SW480 (cell line): ENCODE data around the gene LRRN2.
"Not testable (repeated sequence)": the region's sequence is repeated elsewhere in the genome, so short reads cannot be mapped to it uniquely, and the experiment has no call there.

Experiments
- DNase-seq: peaks from one replicate; pipeline ENCODE4 v3.0.0-alpha.2; 2016; ENCODE audit warnings: low spot score

LRRN2 gene

DNA sequence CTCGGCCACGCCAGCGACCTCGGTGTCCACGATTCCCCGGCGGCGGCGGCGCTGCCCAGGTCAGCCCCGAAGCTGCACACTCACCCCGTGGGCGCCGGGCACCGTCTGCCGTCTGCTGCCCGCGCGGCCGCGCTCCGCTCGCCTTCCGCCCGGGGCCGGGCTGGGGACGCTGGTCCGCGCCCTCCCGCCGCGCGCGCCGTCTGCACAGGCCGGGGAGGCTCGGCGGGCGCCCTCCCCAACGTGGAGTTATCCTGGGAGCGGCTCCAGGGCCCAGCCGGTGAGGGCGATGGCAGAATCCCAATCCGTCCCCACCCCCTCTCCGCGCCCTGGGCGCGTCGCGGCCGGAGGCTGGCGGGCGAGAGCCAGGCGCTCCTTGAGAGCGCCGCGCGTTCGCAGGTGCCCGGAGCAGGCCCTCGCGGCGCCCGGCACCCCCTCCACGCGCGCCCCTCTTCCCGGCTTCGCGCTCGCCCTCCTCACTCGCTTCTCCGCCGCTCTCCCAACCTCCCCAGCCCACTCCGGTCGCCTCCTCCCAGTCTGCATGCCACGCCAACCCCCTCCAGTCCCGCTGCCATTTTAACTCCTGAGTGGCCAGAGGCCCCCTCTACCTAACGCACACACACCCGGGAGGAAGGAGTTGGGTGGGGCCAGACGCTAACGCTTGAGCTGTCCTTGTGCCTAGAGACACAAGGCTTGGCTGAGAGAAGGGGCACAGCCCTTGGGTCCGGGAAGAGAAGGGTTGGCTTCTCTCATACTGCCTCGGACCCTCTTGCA is at the start of gene LRRN2:
TSS of gene LRRN2 (minus strand) at position 503 of the 771 bp plus-strand sequence. CDS start 65,746 bp downstream, outside the sequence.
- peak; percentile 9 for DNase-seq

DNA sequence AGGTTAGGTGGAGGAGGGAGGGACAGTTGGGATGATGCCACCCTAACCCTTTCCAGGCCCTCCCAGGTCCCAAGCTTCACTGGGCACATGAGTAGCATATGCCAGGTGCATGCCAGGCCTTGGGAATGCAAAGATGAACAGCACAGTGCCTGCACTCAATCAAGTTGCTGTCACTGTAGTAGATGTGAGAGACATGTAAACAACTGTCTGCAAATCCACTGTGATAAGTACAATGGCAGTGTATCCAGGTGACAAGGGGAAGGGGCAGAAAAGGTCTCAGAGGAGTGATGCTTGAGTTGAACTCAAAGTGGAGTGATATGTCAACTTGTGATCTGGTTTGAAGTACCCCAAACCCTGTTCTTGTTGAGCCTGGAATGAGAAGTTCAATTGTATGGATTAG is 49.5 kb upstream of the LRRN2 start:
- no peak for DNase-seq

DNA sequence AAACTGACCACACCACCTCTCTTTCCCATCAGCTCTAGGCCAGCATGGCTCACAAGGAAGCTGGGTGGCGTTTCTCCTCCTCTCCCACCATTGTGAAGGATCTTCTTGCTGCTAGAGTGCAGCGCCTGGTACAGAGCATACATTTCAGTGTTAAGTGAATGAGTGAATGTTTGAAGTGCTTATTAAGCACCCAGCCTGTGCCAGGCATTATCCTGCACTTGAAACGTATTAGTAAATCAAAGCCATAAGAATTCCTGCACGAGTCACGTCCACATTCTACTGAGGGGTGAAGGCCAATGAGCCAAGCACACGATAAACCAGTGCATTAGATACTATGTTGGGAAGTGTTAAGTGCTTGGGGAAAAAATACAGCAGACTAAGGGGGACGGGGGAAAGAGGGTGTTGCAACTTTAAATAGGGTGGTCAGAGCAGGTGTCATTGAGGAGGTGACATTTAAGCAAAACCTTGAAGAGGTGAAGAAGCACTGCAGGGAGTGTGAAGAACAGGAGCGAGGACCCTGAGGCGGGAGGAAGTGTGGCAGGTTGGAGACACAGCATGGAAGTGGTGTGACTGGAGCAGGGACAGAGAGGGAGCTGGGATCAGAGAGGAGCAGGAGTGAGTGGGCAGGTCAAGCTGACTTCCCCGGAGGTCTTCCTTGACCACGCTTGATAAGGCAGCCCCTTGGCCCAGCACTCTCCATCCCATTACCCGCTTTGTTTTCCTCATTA is 48.5 kb upstream of the LRRN2 start:
- DNase-seq = no peak

DNA sequence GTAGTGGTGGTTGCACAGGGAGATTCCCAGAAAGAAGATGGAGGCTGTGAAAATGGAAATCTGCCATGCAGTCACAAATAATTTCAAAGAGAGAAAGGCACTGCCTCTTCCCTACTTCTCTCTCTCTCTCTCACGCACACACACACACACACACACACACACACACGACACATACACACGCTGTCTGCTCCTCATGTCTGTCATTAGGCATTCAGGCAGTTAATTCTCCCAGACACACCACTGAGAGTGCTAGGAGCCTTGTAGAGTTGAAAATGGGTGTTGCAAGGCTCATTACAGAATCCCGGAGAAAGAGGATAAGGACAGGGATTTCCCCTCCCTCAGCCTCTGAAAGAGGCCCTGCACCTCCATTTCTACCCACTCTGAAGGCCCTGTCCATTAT is 47.8 kb upstream of the LRRN2 start:
- DNase-seq = no peak

DNA sequence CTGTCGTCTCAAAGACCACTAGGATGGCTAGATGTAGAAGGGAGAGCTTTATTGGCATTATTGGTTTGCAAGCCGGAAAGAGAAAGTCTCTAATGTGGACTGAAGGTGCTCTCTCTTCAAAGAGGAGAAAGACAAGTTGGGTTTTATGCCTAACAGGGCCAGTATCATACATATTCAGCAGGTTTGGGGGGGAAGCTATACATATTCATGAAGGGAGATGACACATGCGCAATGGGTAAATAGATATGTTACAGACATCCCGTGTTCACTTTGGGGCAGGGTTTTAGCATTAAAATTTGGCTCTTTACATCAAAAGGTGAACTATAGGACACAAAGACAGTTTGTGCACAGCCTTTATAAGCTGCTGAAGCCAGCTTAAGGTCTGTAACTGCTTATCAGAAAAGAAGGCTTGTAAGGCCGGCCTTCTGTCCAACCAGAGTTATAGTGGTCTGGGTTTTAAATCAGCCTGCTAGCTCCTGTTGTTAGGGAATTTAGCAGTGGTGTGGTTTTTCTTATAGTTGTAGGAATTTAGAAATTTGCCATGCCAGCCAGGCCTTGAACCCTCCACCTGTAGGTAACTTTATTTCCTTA is 46.5 kb upstream of the LRRN2 start:
- no peak for DNase-seq

DNA sequence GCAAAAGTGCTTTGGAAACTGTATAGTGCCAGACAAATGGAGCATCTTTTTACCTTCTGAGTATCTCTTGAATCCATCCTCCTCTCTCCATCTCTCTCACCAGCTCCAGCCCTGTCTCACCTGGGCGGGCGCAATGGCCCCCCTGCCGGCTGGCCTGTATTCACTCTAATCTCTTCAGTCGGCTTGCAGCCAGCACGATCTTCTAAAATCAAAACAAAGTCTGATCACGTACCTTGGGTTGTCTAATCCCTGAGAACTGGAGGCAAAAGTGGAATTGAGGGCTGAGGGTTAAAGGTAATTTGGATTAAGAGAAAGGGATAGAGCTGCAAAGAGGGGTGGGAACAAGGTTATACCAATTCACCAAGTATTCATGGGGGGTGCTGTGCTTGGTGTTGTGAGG is 46.0 kb upstream of the LRRN2 start:
- no peak for DNase-seq

DNA sequence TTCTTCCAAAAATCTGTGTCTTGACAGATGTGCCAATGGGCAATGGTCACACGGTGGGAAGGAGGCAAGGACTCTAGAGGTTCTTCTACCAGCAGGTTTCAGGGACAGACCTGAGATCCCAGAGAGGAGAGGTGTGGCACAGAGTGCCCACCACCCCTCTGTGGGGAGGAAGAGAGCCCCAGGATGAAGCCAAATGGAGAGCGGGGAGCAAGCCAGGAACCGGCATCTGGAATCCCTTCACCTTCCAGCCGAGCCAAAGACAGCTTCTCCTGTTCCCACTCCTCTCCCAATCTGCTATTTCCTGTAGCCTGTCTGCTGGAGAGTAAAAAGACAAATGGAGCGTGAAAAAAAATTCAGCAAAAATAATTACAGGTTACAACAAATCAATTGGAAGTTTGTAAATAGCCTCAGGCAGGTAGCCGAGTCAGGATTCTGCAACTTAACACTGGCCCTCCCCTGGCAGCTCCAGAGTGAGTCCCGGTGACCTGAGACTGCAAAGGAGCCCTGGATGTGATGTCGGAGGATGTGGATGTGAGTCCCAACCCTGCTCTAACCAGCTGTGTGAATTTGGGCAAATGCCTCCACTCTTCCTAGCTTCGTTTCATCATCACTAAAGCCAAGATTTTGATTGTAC is 45.4 kb upstream of the LRRN2 start:
- DNase-seq = no peak

DNA sequence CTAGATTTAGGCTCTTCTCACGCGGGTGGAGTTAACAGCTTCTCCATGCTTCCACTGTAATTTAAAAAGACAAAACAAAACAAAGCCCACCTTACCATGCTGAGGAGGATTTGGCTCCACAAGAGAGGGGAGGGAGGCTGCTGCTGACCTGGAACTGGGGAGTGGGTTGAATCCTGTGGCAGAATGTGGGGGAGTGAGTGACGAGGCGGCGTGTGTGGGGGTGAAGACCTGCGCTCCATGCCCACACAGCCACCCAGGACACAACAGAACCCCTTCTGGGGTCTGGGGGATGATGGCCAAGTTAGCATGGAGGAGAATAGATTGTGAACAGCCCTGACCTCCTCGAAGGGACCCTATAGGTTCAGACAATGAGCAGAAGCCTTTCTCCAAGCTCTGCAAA is 44.0 kb upstream of the LRRN2 start:
- no peak for DNase-seq

DNA sequence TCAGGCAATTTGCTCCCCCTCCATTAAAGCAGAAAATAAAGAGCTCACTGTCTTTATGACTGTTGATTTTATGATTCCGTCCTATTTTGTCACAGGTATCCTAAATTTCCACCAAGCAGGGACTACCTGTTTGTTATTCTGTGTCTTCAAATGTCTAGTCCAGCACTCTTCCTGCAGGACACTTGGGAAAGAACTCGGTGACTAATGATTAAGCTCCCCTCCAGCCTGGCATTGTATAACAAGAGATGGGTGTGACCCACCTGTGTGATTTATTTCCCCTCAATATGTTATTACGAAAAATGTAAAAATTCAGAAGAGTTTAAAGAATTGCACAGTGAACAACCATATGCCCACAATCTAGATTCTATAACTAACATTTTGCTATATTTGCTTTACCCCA is 42.9 kb upstream of the LRRN2 start:
- DNase-seq = no peak

DNA sequence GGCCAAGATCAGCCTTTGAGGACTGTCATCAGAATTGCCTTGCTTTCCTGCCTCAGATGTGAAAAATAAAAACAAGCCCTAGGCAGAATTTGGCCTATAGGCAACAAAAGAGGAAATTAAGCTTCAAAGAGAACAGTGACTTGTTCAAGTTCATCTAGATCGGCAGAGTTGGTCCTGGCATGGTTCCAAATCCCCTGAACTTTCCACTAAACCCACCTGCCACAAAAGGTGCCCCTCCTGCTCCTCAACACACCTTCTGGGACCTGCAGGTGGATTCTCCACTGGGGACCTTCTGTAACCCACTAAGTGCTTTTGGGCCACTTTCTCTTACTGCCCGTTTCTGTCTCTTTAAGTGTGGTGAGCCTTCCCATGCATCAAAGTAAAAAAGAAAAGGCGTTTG is 42.5 kb upstream of the LRRN2 start:
- no peak for DNase-seq

DNA sequence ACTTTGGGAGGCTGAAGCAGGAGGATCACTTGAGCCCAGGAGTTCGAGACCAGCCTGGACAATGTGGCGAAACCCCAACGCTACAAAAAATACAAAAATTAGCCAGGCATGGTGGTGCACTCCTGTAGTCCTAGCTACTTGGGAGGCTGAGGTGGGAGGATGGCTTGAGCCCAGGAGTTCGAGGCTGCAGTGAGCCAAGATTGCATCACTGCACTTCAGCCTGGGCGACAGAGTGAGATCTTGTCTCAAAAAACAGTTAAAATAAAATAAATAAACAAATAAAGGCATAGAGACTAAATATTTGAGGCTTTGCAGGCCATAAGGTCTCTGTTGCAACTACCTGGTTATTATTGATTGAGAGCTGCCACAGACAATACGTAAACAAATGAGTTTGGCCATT is 41.9 kb upstream of the LRRN2 start:
- DNase-seq = not testable (repeated sequence)

DNA sequence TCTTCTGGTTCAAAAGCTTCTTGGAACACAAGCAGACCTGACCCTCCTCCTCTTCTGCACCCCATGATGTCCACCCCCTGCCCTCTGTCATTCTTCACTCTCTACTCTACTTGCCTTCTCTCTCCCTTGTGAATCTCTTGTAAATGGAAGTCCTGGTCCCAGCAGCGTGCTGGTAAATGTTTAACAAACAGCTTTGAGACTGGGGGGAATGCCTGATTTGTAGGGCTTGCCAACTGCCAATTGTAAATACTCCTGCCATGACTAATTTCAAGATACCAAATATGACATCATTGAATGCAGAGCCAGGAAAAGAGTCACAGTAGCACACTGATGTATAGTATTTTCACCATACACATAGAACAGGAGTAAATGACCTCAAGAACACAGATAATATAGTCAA is 40.9 kb upstream of the LRRN2 start:
- peak; percentile 80 for DNase-seq

DNA sequence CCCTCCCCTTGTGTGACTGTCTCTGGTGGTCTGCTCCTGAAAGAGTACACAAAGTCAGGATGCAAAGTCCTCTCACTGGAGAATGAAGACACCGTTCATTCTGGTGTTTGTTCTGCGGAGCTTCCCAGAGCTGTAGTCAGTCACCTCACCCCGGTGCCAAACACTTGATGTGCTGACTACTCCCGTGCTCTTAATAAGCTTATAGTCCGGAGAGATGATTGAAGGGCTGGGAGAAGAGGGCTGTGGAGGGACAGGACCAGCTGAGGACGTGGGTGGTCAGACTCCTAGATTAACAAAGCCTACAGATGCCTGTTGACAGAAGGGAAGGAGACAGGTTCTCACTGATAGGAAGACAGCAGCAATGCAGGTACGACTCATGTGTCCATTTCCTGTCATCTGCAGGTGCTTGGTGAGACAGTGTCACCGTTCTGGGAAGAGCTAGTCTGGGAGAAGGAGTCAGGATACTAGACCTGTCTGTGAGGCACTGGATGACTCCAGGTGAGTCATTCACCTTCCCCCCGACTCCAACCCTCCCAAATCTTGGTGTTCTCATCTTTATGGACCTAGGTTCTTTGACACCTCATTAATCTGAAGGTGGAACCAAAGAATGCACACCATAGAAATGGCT is 40.4 kb upstream of the LRRN2 start:
- DNase-seq = peak; percentile 55

DNA sequence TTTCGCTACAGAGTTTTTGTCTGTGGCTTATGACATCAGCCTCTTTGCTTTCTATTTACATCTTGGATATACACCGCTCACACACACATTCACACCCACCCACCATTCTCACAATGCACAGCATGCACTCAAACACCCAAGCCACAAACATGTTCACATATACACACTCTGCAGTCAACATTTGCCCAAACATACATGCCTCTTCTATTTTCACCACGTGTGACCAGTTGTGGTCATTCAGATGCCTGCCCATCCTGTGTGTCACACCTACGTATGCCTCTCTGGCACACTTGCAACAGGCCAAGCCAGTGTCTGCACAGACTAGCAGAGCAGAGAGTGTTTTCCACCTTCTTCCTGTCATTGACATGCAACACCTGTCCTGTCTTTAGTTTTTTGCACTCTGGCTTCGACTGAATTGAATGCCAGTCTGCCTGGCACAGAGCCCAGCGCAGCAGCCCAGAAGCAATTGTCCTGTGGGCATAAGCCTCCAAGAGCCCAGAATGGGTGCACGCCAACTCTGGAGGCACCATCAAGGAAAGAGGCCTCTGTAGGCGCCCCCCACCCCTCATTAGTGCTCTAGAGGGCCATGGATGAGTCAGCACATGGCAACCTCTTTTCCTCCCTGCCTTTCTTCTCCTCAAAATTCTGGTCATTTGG is 37.7 kb upstream of the LRRN2 start:
- no peak for DNase-seq

DNA sequence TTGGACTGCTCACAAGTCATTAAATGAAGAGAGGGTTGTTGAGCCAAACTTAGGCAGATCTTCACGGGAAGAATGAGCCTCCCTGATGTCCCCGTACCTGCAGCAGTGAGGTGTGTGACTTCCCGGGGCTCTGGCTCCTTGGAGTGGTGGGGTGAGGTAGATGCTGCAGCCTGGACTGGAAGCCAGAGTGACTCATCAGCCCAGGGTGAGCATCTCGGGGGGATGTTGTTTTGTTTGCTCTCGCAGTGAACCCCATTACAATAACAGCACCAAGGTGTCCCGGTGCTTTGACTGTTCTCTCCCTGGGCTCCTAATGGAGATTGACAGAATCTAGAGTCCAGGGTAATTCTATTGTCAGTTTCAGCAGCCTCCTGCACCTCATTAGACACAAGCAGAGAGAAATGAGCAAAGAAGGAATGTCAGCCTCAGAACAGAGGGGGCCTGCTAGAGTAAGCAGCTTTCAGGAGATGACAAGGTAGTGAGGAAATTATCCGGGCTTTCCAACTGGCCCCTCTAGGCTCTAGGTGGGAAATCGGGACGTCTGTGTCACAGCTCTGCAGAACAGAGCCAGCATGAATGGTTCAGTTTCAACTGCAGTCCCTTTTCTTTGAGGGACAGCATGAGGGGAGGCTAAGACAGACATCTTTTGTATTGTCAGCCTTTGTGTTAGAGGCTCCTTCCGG is 36.0 kb upstream of the LRRN2 start:
- DNase-seq = no peak

DNA sequence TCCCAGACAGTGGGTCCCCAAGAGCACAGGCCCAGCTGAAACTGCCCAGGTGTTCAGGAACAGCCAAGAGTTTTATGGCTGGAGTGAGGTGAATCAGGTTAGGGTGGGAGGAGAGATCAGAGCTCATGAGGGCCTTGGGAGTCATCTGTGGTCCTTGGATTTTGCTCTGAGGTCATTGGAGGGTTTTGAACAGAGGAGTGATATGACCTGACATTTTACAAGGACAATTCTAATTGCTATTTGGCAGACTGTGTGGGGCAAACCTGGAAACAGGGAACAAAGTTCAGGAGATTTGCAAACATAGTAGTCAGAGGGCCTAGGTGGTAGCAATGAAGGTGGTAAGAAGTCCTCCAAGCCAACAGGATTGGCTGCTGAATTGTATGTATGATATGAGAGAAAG is 31.1 kb upstream of the LRRN2 start:
- DNase-seq = no peak

DNA sequence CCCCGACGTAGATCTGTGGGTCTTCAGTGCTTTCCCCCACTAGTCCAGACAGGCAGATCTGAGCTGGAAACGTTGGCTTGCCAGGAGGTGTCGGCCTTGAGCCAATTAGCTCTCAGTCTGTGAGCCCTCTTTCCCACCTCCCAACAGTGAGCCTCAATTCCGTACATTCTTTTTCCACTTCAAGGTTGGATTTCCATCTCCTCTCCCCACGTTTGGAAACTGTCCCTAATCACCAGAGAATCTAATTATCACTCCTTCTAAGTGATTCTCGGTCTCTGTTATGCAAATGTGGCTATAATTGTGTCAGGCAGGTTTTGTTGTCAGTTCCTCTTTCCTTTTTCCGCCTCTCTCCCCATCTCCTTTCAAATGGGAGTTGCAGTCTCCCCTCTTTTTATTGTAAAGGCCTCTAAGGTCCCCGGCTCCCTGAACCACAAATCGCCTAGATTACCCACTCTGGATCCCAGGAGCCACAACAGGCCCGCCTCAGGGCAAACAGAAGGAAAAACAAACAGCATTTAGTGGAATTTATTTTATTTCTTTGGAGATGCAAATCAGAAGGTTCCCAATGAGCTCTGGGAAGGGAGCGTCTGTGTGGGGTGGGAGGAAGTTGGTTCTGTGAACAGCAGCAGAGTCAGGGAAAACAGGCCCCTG is 29.4 kb upstream of the LRRN2 start:
- no peak for DNase-seq

DNA sequence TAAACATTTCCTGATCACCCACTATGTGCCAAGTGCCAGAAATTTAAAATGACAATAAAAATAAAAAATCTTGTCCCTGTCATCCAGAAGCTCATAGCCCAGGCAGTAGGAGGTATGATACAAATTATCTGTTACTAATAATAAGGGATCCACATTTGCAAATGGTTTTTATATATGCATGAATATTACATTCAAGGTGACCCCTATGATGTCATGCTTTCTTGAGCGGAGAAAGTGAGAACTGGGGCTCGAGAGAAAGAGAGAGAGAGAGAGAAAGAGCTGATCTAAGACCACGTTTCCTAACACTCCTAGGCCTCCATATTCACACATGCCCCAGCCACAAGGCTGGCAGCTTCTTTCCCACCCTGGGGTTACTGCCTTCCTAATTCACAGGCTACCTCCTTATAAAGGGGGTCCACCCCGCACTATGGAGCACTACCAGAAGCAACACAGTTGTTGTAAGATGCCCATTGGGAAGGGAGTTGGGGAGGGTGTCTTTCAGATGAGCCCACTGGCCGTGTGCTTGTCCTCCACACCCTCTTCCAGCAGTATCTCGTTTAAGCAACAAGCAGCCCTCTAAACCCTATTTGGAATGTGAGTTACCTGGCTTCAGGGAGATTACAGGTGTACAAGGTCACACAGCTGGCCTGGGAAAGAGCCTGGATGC is 28.8 kb upstream of the LRRN2 start:
- no peak for DNase-seq

DNA sequence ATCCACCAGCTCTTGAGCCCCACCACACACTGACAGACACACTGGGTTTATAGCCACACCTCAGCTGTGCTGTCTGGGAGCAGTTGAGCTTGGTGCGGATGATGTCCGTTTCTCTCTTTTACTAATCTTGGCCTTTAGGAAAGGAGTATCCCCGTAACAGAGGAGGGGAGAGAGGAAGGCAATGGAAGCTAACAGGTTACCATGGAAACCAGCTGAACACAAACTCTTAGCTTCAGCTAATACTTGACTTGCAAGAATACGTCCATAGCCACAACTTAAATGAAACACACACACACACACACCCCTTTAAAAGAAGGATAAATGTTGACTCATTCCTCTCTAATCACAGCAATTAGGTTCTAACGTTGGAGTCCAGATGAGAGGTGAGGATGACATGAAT is 28.0 kb upstream of the LRRN2 start:
- DNase-seq = no peak
